HUDEP-2 (cell line): ENCODE results near the gene DPH7.
A peak's percentile ranks its signal among the peaks of the same experiment; 100 is the strongest.
"Not testable (repeated sequence)": the region's sequence is repeated elsewhere in the genome, so short reads cannot be mapped to it uniquely, and the experiment has no call there.

Experiments used
- DNase-seq, 76 experiments: peaks; one replicate each; lab custom pipeline; 2025; ENCODE audit not compliant: unreplicated experiment in 76 of 76; lab: John Stamatoyannopoulos, UW

The DPH7 gene

DNA sequence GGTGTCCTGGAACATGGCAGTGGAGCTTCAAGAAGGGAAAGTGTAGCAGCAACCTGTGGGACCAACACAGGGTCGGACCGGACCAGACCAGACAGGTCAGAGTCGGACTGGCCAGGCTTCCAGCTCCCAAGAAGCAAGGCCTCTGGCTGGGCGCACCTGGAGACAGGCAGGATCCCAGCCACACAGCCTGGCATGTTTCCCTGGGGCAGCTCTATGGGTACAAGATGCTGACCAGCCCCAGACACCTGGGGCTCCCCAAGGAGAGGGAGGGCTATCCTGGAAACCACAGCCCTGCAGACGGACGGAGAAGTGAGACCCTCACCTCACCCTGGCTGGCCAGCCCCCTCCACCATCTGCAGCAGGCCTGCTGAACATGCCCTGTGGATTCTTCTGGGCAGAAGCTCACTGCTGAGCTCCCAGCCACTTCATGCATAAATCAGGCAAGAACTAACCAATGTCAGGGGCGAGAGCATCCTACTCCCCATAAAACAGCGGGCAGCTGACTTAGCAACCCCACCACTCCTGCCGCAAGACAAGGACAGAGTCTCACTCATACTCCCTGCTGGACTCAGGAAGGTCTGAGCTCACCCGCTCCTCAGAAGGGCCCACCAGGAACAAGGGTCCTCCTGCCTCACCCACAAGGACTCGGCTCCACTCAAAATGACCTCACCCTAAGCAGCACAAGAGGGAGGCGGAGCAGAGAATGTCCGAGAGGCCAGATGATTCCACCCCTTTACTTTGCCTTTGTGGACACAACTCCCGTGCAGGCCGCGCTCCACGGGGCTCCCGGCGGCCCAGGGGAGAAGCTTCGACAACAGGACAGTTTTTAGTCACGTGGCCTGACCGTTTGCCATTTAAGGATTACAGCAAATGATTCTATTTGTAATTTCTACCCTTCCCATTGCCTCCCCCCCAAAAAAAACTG, 2.9 kb upstream of the DPH7 start:
- no peak for DNase-seq

DNA sequence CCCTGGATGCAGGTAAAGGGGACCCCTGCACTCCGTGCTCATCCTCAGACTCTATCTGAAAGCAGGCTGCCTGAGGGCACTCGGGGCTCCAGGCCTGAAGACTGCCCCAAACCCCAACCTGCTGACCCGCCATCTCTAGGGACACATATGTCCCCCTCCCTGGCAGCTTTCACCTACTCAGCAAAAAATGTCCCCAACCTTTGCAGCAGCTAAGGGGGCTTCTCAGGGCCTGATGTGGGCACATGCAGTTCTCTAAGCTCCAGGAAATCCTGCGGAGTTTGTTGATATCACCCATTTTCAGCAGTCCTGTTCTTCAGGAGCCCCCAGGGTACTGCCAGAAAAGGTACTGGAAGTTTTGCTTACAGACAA, 2.2 kb upstream of the DPH7 start:
- no peak for DNase-seq

DNA sequence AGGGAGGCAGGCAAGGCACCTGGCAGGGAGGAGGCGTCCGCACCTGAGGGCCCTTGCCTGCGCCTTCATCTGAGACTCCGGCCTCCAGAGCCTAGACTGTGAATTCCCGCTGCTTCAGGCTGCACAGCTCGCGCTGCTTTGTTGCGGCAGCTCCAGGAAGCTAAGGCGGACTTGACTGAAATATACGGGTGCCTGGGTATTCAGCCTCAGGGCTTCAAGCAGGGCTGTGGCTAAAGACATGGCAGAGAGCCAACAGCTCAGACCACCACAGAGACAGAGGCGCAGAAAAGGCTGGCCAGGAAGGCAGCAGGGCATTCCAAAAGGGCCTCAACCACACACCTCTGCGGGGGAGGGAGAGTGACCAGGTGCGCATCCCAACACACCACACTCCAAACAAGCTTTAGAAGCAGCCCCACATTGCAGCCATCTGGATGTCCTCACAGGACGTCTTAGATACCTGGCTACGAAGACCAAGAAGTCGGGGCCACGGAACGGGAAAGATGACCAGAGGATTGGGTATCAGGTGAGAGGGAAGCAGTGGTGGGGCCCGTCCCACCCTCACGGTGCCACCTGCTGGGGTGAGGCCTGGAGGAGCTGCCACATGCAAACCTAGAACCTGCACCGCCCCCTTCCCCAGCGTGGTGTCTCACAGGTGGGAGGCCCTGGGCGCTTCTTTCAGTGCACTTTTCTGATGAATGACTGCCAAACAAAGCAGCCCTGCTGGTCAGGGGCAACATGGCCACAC, 1.7 kb upstream of the DPH7 start:
- DNase-seq: no peak

- DNase-seq: no peak
Measured at GRCh38 chr9:137579259-137579604, 507 bp upstream of the DPH7 start.

- DNase-seq: peak in 3 of 76 experiments; percentile 9 to 20 (median 16)
Measured at GRCh38 chr9:137575716-137576411, 2.9 kb downstream of the DPH7 start.

DNA sequence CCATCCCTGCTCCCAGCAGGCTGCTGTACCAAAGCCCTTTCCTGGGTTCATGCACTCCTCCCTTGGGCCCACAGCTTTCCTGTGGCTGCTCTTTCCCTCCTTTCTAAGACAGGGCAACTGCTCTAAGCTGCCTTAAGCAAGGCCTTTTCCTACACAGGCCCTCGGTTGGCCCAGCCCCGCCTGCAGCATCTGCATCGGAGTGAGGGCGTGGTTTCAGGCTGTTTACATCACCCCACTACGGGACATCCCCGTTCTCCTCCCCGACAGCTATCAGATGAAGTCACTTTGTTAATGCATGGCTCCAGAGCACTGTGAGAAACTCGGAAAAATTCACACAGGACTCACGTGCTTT, 3.4 kb downstream of the DPH7 start:
- DNase-seq: peak in 66 of 76 experiments; percentile 12 to 78 (median 52)

DNA sequence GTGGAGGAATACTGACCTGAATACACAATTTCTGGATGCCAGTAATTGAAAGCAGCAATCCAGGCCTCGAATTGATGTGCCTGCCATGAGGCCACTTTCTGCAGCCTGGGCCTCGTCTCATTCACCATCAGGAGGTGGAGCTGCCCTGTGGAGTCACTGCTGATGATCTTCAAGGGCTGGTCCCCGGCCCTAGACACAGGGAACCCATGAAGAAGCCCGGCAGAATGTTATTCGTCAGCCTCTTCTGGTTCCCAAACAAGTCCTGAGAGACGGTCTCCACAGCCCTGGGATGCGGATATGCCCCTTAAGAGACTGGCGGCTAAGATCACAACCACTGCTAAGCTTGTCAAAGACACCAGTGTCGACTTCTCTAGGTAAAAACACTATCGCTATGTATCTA, 4.5 kb downstream of the DPH7 start:
- DNase-seq: no peak

DNA sequence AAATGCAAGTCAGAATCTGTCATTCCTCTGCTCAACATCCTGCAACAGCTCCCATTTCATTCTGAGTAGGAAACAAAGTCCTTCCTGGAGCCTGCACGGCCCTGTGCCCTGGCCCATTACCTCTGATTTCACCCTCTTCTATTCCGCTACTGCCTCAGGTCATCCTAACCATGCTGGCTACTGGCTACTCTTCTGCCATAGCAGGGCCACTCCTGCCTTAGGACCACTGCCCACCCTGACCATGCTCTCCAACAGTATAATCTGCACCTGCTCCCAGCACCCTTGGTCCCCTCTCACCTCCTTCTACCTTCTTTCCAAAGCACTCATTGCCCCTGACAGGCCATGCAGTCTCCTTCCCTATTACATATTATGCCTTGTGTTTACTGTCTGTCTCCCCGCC, 8.2 kb downstream of the DPH7 start:
- no peak for DNase-seq

GRCh38 chr9:137569609-137570203, 9.0 kb downstream of the DPH7 start:
- no peak for DNase-seq

- not testable (repeated sequence) for DNase-seq
Measured at GRCh38 chr9:137568445-137568844, 10.3 kb downstream of the DPH7 start.

DNA sequence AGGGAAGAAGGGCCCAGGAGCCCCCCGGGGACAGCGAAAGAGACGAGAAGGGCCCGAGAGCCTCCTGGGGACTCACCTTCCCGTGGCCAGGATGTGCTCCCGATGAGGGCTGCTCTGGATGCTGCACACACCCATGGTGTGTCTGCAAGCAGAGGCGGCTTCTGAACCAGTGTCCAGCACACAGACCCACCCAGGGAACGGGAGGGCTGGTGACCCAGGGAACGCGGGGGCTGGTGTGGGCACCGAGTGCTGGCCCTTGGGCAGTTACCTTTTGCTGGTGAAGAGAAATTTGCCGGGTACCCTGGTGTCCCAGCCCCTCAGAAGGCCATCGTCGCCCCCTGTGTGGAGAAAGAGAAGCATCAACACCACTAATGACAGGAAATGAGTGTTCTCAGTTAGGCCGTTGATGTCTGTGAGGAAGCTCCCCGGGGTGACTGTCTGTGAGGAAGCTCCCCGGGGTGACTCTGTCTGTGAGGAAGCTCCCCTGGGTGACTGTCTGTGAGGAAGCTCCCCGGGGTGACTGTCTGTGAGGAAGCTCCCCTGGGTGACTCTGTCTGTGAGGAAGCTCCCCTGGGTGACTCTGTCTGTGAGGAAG, 13.8 kb downstream of the DPH7 start:
- DNase-seq: no peak

GRCh38 chr9:137564134-137564533, 14.6 kb downstream of the DPH7 start:
- no peak for DNase-seq

GRCh38 chr9:137558127-137558526, 20.6 kb downstream of the DPH7 start:
- DNase-seq: no peak

DNA sequence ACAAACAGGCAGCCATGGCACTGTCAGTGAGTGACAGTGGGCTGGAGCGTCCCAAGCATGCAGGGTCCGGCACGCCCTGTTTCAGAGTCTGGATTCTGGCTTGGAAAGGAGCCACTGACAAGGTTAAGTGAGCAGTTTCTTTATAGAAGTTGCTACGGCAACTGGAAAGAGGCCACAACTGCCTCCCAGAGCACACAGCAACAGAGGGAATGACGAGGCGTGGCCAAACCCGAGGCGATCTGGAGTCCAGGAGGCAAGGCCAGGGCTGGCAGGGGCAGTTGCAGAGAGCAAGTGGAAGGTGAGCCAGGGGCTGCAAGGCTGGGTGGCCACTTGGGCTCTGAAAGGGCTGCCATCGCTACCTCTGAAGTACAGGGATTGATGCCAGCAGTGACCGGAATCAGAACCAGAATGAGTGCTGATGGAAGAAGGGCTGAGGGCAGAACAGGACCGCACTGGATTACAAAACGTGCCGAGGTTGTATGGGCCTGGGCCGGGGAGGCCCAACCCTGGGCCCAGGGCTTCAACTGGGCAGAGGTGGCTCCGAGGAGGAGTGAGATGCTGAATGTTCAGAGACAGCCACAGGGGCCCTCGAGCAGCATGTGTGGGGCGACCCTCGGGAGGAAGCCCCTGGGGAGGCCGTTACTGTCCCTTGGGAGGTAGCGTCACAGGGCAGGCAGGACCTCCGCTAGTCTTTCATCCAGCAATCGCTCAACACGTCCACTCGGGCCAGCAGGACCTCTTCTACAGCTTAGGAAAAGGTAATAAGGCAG, 22.5 kb downstream of the DPH7 start:
- DNase-seq: no peak

DNA sequence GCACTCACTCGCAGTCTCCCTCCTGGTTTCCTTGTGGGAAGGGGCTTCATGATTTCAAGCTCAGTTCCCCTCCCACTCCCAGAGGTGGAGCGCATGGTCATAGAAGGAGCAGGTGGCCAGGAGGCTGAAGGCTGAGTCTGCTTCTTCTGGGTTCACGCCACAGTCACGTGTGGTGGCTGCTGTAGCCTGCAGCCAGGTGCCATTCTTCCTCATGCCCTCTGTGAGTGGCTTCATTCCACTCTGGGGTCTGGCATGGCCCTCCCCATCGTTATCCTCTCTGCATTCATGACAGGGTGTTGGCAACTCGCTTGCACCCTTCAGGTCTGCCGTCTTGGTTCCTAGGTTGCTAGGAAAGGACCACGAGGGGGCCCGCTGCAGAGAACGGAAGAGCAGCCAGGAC, 23.5 kb downstream of the DPH7 start:
- no peak for DNase-seq

GRCh38 chr9:137554349-137554748, 24.4 kb downstream of the DPH7 start:
- DNase-seq: no peak

DNA sequence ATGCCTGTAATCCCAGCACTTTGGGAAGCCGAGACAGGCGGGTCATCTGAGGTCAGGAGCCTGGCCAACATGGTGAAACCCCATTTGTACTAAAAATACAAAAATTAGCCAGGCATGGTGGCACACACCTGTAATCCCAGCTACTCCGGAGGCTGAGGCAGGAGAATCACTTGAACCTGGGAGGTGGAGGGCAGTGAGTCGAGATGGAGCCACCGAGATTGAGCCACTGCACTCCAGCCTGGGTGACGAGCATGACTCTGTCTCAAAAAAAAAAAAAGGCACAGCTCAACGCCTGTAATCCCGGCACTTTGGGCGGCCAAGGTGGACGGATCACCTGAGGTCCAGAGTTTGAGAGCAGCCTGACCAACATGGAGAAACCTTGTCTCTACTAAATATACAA, 25.1 kb downstream of the DPH7 start:
- DNase-seq: not testable (repeated sequence)

GRCh38 chr9:137552022-137552768, 26.5 kb downstream of the DPH7 start:
- peak in 17 of 76 experiments; percentile 6 to 64 (median 32) for DNase-seq
